Left ventricle myocardium inferior (tissue), 1 donor: ENCODE results near the gene THADA. TPM values are rescaled to one million over a fixed set of nuclear protein-coding genes. Genes with fewer than 3 reads are reported as not detected.

Source experiments
- DNase-seq: peaks from one replicate; pipeline ENCODE4 v3.0.0-alpha.2; 2020
- H3K27ac ChIP-seq: fragments of 200-600 bp; replicated peaks from 2 replicates; pipeline ENCODE4 v1.8.0; 2021
- H3K27me3 ChIP-seq: fragments of 200-600 bp; 2 replicates; pipeline ENCODE4 v1.8.0; 2021; ENCODE audit warnings: low read depth
- H3K36me3 ChIP-seq: fragments of 200-600 bp; 2 replicates; pipeline ENCODE4 v1.8.0; 2021
- H3K4me1 ChIP-seq: fragments of 200-600 bp; 2 replicates; pipeline ENCODE4 v1.8.0; 2021
- H3K4me3 ChIP-seq: fragments of 200-600 bp; 2 replicates; pipeline ENCODE4 v1.8.0; 2021; ENCODE audit warnings: mild to moderate bottlenecking, moderate library complexity
- H3K9me3 ChIP-seq: fragments of 200-600 bp; replicated peaks from 2 replicates; pipeline ENCODE4 v1.8.0; 2021
- intact Hi-C: fragments of 100-400 bp; cut with micrococcal nuclease; formaldehyde crosslinking; loops from one replicate; pipeline ENCODE4 v1.11.0; 2022
- total RNA-seq: library from RNA; stranded (reverse); fragmentation: NEBNext Ultra II Directional; extraction: Animal tissue kit (Norgen Biotek cat#: 25700); gene quantifications from one replicate; pipeline ENCODE4 v1.2.1, GENCODE V29; 2021
- TF ChIP-seq, protein P1 (sequence below): fragments of 200-600 bp; IDR thresholded peaks from 2 replicates; pipeline ENCODE4 v1.8.0; 2021; ENCODE audit warnings: antibody characterized with exemption, mild to moderate bottlenecking, borderline replicate concordance
- donor health status: DM: no; HTN: yes; CAD: no; lungs with severe emphysema.

THADA gene
- total RNA-seq, 1 donor from 2014 or later = 15.4 TPM

DNA sequence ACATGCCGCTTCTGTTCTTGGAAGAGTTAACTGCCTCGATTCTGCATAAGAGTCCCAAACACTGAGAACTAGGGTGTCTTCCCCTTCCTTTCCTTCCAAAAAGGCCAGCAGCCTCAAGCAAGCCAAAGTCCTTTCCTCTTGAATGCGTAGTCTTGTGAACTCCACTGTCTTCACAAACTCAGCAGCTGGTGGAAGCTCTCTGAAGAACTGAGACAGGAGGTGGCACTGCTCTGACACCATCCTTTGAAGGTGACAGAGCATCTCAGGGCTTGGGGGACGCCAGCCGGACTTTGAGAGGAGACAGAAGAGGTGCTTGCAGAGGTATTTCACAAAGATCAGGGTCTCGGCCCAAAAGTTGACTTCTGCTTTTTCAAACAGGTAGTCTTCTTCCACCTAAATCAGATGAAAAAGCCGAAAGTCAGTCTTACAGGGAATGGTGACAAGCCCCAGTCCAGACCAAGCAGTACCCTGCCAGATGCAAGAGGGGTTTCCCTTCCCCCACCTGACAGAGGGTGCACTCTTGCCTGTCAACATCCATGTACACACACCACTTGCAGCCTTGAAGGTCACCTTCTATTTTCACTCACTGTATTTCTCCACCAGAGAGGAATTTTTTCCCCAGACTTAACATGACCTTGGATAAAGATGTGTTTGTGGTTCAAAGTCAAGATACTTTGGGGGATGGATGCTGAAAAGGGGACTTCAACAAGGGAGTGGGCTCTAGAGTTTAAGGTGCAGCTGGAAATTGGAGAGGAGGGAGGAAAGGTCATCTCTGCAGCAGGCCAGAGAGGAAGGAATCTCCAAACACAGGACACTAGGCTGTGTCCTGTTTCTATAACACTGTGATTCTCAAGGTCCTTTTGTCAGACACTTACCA lies 364.6 kb downstream of the THADA start:
- H3K4me3 ChIP-seq = no peak overlapping the region
- H3K36me3 ChIP-seq = peaks cover 2% of the 10 kb centered on the region
- TF ChIP-seq, protein P1, sequence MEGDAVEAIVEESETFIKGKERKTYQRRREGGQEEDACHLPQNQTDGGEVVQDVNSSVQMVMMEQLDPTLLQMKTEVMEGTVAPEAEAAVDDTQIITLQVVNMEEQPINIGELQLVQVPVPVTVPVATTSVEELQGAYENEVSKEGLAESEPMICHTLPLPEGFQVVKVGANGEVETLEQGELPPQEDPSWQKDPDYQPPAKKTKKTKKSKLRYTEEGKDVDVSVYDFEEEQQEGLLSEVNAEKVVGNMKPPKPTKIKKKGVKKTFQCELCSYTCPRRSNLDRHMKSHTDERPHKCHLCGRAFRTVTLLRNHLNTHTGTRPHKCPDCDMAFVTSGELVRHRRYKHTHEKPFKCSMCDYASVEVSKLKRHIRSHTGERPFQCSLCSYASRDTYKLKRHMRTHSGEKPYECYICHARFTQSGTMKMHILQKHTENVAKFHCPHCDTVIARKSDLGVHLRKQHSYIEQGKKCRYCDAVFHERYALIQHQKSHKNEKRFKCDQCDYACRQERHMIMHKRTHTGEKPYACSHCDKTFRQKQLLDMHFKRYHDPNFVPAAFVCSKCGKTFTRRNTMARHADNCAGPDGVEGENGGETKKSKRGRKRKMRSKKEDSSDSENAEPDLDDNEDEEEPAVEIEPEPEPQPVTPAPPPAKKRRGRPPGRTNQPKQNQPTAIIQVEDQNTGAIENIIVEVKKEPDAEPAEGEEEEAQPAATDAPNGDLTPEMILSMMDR = peak; percentile 37
- no peaks in the 10 kb centered on the region for H3K27me3 ChIP-seq
- intact Hi-C loops = loop anchor here (10.0 kb wide), 2 partner anchors 254 to 376 kb away; no protein-coding TSS in a partner anchor
- H3K9me3 ChIP-seq = no peaks in the 10 kb centered on the region
- peak overlapping the region; percentile 31 for H3K27ac ChIP-seq
- H3K4me1 ChIP-seq = peaks cover 41% of the 10 kb centered on the region
- DNase-seq = no peak

DNA sequence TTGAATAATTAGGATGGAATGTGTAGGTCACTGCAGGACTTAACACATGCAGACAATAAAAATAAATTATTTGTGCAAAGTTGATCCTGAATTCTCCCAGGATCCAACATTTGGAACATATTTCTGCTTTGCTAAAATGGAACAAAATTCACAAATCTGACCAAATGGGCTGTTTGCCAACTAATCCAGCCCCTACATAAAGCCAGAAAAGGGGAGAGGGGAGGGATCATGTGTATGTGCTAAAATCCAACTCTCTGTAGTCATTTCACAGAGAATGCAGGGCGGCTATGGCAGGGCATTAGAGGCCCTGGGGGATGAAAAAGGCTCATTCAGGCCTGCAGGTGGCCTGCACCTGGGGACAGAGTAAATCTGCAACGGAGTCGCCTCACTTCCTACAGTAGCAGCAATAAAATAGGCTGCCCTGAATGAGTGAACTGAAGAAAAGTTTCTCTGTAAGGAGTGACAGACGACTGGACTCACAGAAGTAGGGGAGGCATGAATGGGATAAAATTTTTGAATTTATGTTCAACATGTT lies 365.4 kb downstream of the THADA start:
- Histone ChIP-seq H3K27me3 (no peaks in the 10 kb centered on the region), H3K4me1 (peaks cover 49% of the 10 kb centered on the region), H3K4me3 (no peak overlapping the region), H3K27ac (peak overlapping the region; percentile 31), H3K9me3 (no peaks in the 10 kb centered on the region), H3K36me3 (peaks cover 3% of the 10 kb centered on the region)
- intact Hi-C loops = loop anchor here (10.0 kb wide), 2 partner anchors 254 to 376 kb away; no protein-coding TSS in a partner anchor
- DNase-seq = no peak
- TF ChIP-seq, protein P1 = no peak

DNA sequence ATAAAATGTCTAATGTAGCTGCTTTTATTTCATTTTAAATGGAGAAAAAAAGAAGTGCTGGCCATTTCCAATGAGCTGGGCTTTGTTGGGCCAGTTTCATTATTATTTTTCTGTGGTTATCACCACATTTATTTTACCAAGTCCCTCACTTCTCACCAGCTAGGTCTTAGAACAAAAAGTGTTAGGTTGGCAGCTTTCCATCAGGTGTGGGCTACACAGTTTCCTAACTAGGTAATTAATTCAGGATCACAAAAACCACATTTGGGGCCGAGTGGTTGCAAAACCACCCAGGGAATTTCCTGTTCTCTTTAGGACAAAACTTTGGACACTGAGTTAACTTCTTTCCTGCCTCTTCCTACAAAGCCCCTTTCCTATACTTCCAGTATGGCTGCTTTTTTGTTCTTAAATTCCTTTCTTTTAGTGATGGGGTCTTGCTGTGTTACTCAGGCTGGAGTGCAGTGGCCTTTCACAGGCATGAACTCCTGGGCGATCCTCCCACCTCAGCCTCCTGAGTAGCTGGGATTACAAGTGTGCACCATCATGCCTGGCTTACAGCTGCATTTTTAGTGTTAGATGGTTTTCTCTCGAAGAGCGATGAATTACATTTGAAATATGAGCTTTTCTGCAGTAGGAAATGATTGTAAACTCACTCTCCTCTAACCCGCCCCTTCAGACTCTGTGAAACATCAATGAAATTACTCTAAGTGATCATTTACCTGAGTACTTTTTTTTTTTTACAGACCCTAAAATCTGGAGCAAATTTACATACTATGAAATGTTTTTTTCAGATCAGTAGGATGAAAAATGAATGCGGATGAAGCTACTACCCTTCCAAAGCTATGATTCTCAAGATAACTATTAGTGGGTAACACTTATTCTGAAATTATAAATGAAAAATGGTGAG lies 366.8 kb downstream of the THADA start:
- DNase-seq = no peak
- intact Hi-C loops = loop anchor here (2.0 to 10.0 kb wide), 4 partner anchors 94 to 284 kb away; no protein-coding TSS in a partner anchor
- H3K36me3 ChIP-seq = peaks cover 17% of the 10 kb centered on the region
- H3K27me3 ChIP-seq = no peaks in the 10 kb centered on the region
- H3K9me3 ChIP-seq = no peaks in the 10 kb centered on the region
- peaks cover 62% of the 10 kb centered on the region for H3K4me1 ChIP-seq
- peak overlapping the region; percentile 99 for H3K27ac ChIP-seq
- TF ChIP-seq, protein P1 = no peak
- no peak overlapping the region for H3K4me3 ChIP-seq

DNA sequence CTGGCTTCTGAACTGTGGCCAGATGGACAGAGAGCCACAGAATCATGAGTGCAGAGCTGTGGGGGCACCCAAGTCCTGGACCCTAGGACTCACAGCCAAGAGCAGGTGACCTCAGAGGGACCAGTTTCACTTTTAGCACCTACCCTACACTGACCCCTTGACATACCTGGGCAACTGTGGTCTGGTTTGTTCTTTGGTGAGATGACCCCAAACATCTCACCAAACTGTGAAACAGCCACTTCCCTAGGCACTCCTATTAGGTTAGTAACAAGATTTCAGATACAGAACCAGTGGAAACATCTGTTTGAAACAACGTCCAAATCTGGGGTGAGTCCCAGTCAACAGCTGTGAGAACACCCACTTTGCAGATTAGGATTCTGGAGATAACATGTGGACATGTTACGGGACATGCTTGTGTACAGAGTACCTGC lies 367.5 kb downstream of the THADA start:
- H3K9me3 ChIP-seq = no peaks in the 10 kb centered on the region
- no peak for DNase-seq
- intact Hi-C loops = loop anchor here (2.0 to 10.0 kb wide), 4 partner anchors 94 to 284 kb away; no protein-coding TSS in a partner anchor
- no peaks in the 10 kb centered on the region for H3K27me3 ChIP-seq
- peak overlapping the region; percentile 99 for H3K27ac ChIP-seq
- peaks cover 24% of the 10 kb centered on the region for H3K36me3 ChIP-seq
- H3K4me1 ChIP-seq = peaks cover 69% of the 10 kb centered on the region
- TF ChIP-seq, protein P1 = no peak
- peak overlapping the region; percentile 94 for H3K4me3 ChIP-seq

DNA sequence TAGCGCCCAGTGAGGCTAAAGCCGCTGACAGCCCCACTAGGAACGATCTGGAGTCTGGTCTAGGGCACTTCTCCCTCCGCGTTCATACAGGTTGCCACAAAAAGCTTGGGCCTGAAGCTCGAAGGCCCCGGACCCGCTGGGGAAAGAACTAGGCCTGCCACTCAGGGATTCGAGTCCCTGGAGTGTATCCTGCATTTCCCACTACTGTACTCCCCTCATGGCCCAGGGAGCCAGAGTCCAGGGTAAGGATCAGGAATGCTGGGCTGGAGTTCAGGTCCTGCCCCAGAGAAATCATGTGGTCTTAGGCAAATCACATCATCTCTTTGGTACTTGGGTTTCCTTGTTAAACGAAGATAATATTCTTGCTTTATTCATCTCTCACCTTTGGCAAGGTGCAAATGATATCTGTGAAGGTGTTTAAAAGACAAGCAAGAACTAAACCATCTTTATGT lies 368.0 kb downstream of the THADA start:
- TF ChIP-seq, protein P1 = no peak
- intact Hi-C loops = loop anchor here (2.0 to 10.0 kb wide), 4 partner anchors 93 to 283 kb away; no protein-coding TSS in a partner anchor
- Histone ChIP-seq H3K4me3 (peak overlapping the region; percentile 94), H3K27ac (peak overlapping the region; percentile 99), H3K9me3 (no peaks in the 10 kb centered on the region), H3K27me3 (no peaks in the 10 kb centered on the region), H3K4me1 (peaks cover 74% of the 10 kb centered on the region), H3K36me3 (peaks cover 29% of the 10 kb centered on the region)
- no peak for DNase-seq
